Activated CD4-positive, alpha-beta T cell treated with anti-CD3 and anti-CD28 coated beads for 24 hours (primary cell): Measurements from ENCODE around the gene ZER1.

Experiments
- DNase-seq, 2 donors: peaks; one replicate each; pipeline ENCODE4 v3.0.0-alpha.2; 2020; ENCODE audit warnings: low read depth in 2 of 2

Gene ZER1

DNA sequence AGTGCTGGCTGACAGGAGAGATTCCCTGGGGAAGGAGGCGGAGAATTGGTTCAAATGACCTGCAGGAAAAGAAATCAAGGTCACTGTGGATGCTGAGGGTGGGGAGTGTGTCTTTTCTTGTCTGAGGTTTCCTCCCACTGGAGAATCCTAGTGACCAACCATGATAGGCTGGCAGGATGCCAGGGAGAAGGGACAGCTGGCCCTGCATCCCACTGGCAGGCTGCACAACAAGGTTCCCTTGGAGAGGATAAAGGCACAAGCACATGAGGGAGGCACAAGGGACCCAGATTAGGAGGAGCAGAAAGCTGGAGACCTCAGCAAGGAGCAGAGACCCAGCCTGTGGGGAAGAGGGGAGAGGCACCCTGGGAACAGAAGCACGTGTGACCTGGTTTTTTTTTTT is 36.4 kb downstream of the ZER1 start:
- DNase-seq = no peak

DNA sequence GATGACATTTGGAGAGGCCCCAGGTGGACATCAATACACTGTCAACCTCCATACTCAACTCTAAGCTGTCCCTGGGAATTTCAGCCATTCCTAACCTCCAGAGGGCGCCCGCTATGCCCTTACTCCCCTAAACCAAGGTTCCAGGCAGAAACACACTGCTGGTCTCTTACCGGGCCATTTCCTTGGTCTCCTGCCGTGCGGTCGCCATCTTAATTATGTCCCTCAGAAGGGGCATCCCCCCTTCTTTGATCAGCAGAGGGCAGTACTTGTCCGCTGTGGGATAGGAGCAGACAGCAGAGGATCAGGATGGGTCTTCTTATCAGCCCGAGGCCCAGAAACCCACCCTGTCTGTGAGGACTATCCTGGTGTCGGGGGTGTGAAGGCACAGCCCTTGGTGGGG is 38.5 kb downstream of the ZER1 start:
- DNase-seq = no peak

DNA sequence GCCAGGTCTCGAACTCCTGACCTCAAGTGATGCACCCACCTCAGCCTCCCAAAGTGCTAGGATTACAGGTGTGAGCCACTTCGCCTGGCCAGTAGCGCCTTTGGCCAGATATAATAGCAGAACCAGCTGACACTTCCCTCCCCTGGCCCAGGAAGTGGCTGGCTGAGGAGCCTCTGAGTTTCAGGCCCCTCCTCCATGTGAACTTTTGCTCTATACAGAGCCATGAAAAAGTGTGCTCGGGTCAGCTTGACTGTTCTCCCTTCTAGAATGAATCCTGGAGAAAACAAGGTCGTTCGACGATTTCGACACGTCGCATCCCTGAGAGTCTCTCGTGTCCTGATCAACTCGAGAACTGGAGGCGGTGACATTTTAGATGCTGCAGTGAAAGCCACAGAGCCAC is 39.2 kb downstream of the ZER1 start:
- DNase-seq = no peak

DNA sequence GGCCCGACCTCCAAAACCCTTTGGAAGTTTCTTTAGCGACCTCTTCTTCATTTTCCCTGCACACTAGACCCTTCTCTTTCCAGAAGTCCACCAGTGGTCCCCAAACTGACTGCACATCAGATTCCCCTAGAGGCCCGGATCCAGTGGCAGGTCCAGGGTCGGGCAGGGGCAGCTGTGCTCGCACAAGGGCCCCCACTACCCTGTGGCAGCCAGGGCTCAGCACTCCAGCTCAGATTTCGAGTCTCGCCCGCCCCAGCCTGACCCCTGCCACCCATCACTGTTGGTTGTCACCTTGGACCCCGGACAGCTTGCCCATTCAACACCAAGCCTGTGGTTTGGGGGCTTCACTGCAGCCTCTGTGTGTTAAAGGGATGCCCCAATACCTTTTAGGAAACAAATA is 40.0 kb downstream of the ZER1 start:
- no peak for DNase-seq

DNA sequence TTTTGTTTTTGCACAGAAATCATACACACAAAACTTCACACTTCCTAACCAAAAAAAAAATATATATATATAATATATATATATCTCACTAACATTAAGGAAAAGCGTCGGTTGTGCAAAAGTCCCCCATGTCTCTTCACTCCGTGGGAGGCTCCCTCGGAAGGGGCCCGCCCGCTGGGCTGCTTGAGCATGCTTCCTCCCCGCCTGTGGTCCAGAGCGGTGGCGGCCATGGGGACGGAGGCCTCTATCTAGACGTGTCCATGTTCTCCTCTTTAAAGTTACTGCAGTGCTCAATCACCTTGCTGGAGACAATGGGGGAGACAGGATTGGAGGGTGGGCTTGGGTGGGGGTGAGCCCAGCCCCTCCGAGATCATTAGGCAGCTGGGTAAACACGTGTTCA is 40.6 kb downstream of the ZER1 start:
- no peak for DNase-seq

DNA sequence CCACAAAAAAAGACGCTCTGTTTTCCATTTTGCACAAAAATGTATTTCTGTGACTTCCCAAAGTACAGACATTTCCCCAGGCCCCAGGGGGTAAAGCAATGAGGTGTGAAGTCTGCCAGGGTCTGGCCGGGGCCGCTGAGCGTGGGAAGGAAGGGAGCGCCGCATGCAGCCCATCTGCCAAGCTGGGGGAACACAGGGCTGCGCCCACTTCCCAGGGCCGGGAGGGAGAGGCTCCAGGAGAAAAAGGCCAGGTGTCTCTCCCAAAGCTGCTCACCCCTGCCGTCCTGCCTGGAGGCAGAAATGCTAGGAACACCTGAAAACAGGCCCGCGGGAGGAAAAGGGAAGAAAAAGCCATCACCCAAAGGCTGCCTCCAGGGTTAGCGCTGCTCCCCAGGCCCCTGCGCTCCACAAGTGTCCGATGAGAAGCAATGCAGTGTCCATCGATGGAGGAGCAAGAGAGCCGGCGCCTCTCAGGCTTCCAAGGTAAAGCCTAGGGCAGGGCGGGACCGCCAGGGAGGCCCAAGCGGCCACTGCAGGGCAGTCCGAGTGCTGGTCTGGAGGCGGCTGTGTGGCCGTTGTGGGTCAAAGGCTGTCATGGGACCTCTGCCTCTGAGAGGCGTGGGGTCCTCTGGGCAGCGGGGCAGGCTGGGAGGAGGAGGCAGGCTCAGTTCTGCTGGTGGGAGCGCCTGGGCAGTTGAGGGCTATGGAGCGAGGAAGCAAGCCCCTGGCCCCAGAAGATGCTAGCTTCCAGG is 41.8 kb downstream of the ZER1 start:
- no peak for DNase-seq

DNA sequence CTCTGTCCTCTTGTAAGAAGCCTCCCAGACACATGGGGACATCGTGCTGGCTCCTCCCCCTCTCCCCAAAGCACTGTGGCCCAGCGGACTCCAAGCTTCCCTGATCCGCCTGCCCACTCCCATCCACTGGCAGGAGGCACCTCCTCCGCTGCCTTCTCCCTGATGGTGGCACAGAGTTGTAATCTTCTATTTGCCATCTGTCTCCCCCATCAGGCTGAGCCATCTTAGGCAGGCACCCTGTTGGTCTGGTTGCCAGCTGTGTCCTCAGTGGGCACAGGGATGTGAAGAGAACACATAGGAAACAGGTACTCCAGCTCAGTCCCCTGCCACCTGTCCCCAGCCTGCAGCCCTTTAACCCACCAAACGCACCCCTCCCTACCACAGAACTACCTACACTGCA is 42.4 kb downstream of the ZER1 start:
- no peak for DNase-seq

DNA sequence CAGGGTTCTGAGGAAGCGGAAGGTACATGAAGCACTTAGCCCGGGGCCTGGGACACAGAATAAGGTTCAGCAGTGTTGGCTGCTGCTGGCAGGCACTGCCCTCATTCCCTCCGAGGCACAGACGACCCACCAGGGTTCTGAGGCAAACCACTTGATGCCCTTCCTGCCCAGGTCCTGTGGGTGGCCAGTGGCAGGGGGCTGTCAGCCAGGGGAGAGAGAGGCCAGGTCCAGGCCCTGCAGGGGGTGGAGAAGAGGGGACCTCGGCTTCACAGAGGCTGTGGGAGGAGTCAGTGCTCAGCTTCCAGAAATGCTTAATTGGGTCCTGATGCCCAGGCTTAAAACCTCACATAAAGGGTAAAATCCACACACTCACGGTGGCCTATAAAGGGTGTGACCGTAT is 43.4 kb downstream of the ZER1 start:
- DNase-seq = no peak

DNA sequence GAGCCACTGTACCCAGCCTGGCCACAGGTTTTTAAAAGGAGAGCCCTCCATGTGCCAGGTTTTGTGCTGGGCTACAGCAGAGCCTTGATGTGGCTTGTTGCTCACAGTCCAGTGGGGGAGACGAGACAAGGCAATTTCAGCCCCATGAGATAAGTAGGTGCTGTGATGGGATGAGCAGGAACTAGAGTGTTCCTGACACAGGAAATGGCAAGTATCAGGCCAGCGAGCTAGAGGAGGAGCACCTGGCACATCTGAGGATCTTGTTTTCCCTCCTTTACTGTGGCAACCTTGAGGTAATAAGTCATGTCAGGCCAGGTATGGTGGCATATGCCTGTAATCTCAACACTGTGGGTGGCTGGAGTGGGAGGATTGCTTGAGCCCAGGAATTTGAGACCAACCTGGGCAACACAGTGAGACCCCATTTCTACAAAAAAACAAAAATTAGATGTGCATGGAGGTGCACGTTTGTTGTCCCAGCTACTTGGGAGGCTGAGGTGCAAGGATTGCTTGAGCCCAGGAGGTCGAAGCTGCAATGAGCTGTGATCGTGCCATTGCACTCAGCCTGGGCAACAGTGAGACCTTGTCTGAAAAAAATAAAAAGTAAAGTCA is 44.0 kb downstream of the ZER1 start:
- no peak for DNase-seq

DNA sequence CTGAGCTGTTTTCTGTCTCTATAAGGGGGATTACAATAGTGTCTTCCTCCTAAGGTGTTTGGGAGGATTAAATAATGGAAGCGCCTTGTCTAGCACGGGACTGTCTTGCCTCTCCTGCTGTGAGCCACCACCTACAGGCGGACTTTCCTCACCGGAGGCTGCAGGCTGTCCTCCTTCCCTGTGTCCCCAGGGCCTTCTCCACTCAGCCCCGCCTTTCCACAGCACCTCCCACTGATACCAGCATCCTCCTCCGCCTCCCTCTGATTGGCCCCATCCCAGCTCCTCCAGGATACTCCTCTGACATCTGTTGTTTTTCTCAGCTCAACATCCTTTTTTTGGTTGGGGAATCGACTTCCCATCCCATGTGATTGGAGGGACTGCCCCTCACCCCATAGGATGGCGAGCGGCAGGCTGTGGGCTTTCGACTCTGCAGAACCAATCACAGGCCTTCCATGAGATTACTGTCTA is 46.9 kb downstream of the ZER1 start:
- DNase-seq = peak; percentile 23 to 36

DNA sequence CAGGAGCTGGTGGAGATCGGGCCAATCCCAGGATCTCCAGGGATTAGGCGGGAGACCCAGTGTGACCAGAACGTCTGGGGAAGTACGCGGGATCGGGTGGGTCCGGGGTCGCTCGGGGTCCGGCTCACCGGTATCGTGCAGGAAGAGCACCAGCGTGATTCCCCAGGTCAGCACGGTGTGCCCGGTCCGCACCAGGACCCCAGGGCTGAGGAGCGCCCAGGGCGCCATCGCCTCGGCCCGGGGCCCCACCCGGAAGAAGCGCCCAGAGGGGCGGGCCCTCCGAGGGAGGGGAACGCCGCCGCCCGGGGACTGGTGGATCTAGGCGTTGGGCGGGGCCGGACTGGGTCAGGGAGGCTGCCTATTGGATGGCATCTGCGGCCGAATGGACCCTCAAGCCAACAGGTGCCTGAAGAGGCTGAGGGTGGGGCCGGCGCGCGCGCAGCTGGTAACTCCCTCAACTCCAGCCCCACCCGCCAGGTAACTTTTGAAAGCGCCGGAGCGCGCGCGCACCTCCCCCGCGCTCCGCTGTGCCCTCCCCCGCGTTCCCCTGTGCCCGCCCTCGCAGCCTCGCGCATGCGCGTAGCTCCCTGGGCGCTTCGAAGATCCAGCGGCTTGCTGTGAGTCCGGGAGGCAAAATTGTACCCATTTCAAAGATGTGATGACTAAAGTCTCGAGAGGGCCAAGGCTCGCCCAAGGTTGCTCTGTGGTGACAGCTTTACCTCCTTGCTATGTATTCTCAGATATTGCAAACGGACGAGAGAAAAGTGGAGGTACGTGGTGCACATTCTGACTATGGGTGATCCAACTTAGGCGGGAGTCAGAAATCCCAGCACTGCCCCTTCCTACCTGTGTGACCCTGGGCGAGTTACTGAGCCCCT is 47.6 kb downstream of the ZER1 start, which contains the start of gene ZDHHC12:
TSS of gene ZDHHC12 (minus strand) at position 262 of the 878 bp plus-strand sequence. CDS start at position 228, 34 bp downstream.
- peak; percentile 97 to 98 for DNase-seq

DNA sequence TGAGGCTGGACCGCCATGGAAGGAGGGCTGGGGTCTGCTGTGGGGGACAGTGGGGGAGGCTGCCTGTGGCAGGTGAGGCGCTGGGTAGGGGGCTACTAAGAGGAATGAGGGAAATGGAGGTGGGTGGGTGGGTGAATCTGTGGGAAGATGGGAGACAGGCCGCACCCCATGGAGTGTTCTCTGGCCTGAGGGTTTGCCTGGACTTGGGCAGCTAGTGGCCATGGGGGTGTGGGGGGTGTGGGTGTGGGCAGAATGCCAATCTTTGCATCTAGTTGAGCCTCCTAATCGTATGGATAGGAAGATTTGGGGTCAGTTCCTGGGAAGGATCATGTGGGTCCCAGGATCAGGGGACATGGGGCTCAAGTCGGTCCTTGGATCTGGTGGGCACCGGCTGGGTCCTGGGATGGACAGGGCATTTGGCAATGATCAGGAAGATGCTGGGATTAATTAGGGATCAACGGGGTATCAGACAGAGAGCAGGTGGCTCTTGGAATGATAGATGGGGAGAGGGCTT is 48.3 kb downstream of the ZER1 start:
- no peak for DNase-seq

DNA sequence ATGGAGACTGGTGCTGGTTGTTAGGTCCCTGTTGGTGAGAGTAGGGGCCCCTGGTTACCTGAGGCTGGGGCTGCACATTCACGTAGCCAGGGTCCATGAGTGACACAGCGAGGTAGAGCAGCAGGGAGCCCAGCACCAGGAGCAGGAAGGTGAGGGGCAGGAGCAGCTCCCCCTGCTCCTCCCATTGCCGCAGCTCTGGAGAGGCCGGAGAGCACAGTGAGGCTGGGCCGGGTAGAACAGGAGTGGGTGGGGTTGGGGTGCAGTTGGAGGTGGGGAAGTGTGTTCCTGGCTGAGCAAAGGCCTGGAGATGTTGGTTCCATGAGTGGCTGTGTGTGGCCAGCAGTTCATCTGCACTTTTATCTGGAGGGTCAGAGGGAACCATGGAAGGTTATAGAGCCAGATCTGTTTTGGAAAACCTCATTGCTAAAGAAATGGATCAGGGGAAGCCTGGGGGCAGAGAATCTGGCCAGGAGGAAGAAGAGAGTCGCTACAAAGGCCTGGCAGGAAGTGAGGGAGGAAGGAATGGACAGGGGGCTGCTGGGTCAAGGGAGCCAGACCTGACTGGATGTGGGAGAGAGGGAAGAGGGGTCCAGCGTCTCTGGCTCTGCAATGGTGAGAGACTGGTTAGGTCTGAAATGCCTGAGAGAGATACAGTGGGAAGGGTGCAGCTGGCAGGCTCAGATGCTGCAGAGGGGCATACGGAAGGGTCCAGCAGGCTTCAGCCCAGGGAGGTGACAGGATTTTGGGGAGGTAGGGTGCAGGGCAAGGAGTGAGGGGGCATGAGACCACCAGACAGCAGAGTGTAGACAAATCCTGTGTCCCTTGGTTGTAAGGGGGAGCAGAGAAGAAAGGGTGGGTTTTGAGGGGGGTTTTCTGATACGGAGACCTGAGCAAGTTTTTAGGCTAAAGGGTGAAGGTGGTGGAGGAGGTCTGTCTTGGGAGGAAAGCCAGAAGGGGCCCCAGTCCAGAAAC is 49.1 kb downstream of the ZER1 start:
- DNase-seq = no peak

DNA sequence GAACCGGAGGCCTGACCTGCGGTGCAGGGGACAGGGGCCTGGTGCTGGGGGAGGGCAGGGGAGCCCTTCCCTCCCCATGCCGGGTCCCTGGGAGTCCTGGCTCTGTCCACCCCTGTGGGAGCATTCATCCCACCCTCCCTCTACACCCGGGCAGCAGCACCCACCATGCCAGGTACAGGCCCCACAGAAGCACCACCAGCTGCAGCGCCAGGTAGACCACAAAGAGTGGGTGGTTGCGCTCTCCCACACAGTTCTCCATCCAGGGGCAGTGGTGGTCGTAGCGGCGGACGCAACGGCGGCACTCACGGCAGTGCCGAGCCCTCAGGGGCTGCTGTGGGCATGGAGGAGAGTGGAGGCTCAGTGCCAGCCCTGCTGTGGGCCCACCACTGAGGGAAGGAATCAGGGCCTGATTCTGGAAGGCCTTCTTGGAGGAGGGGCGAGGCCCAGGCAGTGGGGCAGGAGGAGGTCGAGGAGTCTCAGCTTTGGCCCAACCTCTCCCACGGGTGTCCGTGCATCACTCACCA is 50.2 kb downstream of the ZER1 start:
- DNase-seq = no peak

DNA sequence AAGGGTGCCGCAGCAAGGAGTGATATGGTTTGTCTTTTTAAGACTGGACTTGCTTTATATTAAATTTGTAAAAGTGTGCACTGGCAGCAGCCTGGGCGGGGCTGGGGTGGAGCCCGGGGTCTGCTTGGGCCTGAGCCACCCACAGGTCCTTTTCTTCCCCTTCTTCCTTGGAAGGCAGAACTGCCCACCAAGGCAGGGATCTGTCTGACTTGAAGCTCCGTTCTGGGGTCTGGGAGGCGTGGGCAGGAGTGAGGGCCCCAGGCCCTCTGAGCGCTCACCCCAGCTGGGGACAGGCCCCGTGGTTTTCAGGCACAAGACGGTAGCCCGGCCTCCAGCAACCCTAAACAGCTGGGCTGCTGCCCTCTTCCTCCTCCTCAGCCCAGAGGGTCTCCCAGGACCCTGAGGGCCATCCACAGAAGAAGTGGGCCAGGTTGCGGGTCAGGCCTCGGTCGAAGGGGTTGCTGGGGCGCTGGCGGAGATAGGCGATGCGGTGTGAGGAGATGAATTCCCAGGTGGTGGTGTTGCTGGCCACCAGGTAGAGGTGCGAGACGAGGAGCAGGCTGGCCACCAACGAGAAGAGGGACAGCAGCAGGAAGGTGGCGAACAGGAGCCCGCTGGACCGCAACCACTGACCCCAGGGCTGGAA is 50.8 kb downstream of the ZER1 start:
- DNase-seq = no peak

DNA sequence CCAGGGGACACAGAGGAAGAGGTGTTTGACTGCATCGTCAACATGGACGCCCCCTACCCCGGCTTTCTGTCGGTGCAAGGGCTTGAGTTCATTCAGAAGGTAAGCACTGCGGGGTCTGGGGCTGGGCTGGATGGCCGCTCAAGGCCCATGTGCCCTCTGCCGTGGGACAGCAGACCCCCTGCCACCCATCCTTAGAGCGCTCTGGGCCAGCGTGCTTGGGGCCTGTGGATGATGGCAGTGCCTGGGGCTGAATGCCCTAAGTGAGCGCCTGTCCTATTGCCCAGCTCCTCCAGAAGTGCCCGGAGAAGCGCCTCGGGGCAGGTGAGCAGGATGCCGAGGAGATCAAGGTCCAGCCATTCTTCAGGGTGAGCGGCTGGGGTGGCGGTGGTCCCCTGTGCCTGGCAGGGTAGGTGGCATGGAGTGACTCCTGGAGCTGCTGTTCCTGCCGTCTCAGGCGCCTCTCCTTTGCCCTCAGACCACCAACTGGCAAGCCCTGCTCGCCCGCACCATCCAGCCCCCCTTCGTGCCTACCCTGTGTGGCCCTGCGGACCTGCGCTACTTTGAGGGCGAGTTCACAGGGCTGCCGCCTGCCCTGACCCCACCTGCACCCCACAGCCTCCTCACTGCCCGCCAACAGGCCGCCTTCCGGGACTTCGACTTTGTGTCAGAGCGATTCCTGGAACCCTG is 51.7 kb downstream of the ZER1 start:
- DNase-seq = no peak

DNA sequence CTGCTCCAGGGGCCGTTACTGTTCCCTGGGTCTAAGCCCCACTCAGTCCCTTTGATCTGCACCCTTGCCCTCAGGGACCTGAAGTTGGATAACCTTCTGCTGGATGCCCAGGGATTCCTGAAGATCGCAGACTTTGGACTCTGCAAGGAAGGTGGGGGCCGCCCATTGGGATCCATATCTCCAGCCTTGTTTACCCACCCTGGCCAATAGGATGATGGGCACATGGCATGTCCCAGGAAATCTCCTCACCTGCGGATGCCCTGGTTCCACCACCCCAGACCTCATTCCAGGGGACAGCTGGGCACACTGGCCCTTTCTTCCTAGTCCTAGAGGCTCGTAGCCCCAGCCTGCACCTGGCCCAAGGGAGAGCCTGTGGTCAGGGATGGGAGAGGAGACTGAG is 53.3 kb downstream of the ZER1 start:
- no peak for DNase-seq

DNA sequence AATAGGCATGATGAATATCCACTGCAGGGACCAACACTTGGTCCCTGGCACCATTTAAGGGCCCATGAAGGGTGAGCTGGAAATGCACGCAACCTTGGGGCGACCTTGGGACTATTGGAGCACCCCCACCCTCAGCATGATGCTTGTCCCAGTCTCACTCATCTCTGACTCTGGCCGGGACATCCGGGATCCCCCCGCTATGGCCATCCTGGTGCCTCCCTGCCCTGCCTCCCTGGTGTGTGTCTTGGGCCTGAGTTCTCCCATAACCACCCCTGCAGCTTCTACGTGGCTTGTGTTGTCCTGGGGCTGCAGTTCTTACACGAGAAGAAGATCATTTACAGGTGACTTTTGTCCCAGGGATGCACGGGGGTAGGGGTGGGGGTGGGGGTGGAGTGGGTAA is 53.7 kb downstream of the ZER1 start:
- no peak for DNase-seq

DNA sequence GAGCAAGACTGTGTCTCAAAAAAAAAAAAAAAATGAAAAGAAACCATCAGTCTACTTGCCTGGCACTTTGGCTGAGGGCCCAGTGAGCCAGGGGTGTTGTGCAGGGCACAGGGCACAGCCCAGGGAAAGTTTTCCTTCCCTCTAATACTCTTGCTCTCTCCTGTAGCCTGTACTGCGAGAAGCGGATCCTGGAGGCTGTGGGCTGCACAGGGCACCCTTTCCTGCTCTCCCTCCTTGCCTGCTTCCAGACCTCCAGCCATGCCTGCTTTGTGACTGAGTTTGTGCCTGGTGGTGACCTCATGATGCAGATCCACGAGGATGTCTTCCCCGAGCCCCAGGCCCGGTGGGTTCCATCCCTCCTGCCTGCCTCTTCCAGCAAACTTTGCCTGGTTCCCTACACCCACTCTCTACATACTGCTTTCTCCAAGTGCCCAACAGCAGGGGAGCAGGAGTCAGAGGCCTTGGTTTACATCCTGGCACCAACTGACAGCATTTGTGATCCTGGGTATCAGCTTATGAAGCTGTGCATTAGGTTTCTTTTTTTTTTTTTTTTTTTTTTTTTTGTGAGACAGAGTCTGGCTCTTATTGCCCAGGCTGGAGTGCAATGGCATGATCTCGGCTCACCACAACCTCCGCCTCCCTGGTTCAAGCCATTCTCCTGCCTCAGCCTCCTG is 55.0 kb downstream of the ZER1 start:
- no peak for DNase-seq
